Transverse colon (tissue), 4 donors: ENCODE measurements around the gene EHBP1L1. TPM values are rescaled to one million over a fixed set of nuclear protein-coding genes. Genes with fewer than 3 reads are reported as not detected.

ENCODE experiments used
- DNase-seq: peaks from one replicate; pipeline ENCODE4 v3.0.0-alpha.2; 2019
- H3K27ac ChIP-seq, 4 donors: fragments of 200-600 bp; sonication (generic); 2 replicates each; pipeline ENCODE4 v1.5.1; 2016 to 2018; ENCODE audit warnings: inconsistent platforms in 4 of 4
- H3K27me3 ChIP-seq: fragments of 200-600 bp; sonication (generic); 2 replicates; pipeline ENCODE4 v1.5.1; 2017; ENCODE audit warnings: inconsistent platforms
- H3K36me3 ChIP-seq, 4 donors: fragments of 200-600 bp; sonication (generic); 2 replicates each; pipeline ENCODE4 v1.5.1; 2017 to 2019; ENCODE audit warnings: inconsistent platforms in 4 of 4
- H3K4me1 ChIP-seq, 4 donors: fragments of 200-600 bp; sonication (generic); 2 replicates each; pipeline ENCODE4 v1.5.1; 2017 to 2020; ENCODE audit warnings: inconsistent platforms in 4 of 4
- H3K4me3 ChIP-seq, 4 donors: fragments of 200-600 bp; sonication (generic); 1 replicate in 1 of 4; 2 replicates in 3 of 4; pipeline versions ENCODE4 v1.5.1 to v1.6.1; 2017 to 2019; ENCODE audit warnings: inconsistent platforms in 4 of 4
- H3K9me3 ChIP-seq, 2 donors: fragments of 200-600 bp; sonication (generic); 2 replicates each; pipeline ENCODE4 v1.5.1; 2017 to 2019; ENCODE audit warnings: inconsistent platforms in 2 of 2
- EP300 ChIP-seq: sonication (generic); formaldehyde crosslinking; IDR thresholded peaks from one replicate; pipeline ENCODE4 v1.6.1; 2017; ENCODE audit warnings: antibody characterized with exemption, low read depth
- POLR2A ChIP-seq: fragments of 450-650 bp; IDR thresholded peaks from one replicate; pipeline ENCODE4 v1.6.1; 2016; ENCODE audit warnings: antibody characterized with exemption, mild to moderate bottlenecking, moderate library complexity
- POLR2AphosphoS5 ChIP-seq, 3 donors: sonication (generic); formaldehyde crosslinking; IDR thresholded peaks; one replicate each; pipeline ENCODE4 v1.6.1; 2016; ENCODE audit warnings: antibody characterized with exemption in 3 of 3
- WGBS, 2 donors: methylation state at CpG; one replicate each; pipeline ENCODE4 v1.1.5; 2018; ENCODE audit warnings: low coverage in 1 of 2; 5-methylcytosine and 5-hydroxymethylcytosine counted together
- in situ Hi-C, 4 donors: fragments of 200-750 bp; cut with MboI; loops; one replicate each; pipeline versions ENCODE4 v1.15.0 to v1.15.1; 2017; ENCODE audit warnings: low sequenced_read_pairs in 3 of 4, low pct_ligation_motif_present in 1 of 4, low pct_unique_long_range_greater_than_20kb in 1 of 4
- intact Hi-C: fragments of 100-400 bp; cut with DNase I; formaldehyde crosslinking; loops from one replicate; pipeline ENCODE4 v1.15.1; 2023; ENCODE audit warnings: low total_unique reads
- total RNA-seq, 4 donors: library from RNA; depleted of rRNA; stranded (reverse); fragments of >200 nt; gene quantifications; one replicate each; pipeline ENCODE4 v1.1.0, GENCODE V29; 2016
- TF ChIP-seq, protein P1 (sequence below), 5 experiments: fragments of 200-600 bp in 3 of 5; fragments of 450-650 bp in 2 of 5; sonication (generic) in 3 of 5; IDR thresholded peaks; 1 replicate in 2 of 5; 2 replicates in 3 of 5; pipeline ENCODE4 v1.5.1; 2016 to 2017; ENCODE audit warnings: antibody characterized with exemption in 5 of 5, inconsistent platforms in 3 of 5, mild to moderate bottlenecking in 2 of 5, moderate library complexity in 1 of 5

The EHBP1L1 gene
- total RNA-seq, 4 donors from 2014 or later, result 90.2 to 215 (median 106) TPM

GRCh38 chr11:65586247-65586630 is 10.4 kb downstream of the EHBP1L1 start:
- no peak for TF ChIP-seq EP300
- no peak for TF ChIP-seq POLR2AphosphoS5 (IDR thresholded peaks at IDR 0.05)
- TF ChIP-seq, protein P1, sequence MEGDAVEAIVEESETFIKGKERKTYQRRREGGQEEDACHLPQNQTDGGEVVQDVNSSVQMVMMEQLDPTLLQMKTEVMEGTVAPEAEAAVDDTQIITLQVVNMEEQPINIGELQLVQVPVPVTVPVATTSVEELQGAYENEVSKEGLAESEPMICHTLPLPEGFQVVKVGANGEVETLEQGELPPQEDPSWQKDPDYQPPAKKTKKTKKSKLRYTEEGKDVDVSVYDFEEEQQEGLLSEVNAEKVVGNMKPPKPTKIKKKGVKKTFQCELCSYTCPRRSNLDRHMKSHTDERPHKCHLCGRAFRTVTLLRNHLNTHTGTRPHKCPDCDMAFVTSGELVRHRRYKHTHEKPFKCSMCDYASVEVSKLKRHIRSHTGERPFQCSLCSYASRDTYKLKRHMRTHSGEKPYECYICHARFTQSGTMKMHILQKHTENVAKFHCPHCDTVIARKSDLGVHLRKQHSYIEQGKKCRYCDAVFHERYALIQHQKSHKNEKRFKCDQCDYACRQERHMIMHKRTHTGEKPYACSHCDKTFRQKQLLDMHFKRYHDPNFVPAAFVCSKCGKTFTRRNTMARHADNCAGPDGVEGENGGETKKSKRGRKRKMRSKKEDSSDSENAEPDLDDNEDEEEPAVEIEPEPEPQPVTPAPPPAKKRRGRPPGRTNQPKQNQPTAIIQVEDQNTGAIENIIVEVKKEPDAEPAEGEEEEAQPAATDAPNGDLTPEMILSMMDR (IDR thresholded peaks at IDR 0.05), result no peak
- no peak for TF ChIP-seq POLR2A
- H3K27ac ChIP-seq, result peak overlapping the region; percentile 70 to 85 (median 72)
- WGBS, 2 donors, result 44 to 79% methylated on average over 2 to 4 of the region's 4 CpGs
- in situ Hi-C loops (no loop called here), intact Hi-C loops (no loop called here)
- H3K4me3 ChIP-seq, result no peak overlapping the region
- DNase-seq, result no peak
- H3K9me3 ChIP-seq, result no peaks in the 10 kb centered on the region
- H3K27me3 ChIP-seq, result no peaks in the 10 kb centered on the region
- H3K36me3 ChIP-seq, result peaks cover 0 to 7% (median 0%) of the 10 kb centered on the region in 4 donors
- peaks cover 15 to 34% (median 26%) of the 10 kb centered on the region in 4 donors for H3K4me1 ChIP-seq

- intact Hi-C loops (no loop called here), in situ Hi-C loops (no loop called here)
- no peaks in the 10 kb centered on the region for H3K9me3 ChIP-seq
- no peak overlapping the region for H3K4me3 ChIP-seq
- DNase-seq, result no peak
- WGBS, 2 donors, result 58% methylated on average over 2 of the region's 2 CpGs; no CpG with 5 or more reads in 1 of the 2 donors
- TF ChIP-seq, protein P1 (IDR thresholded peaks at IDR 0.05), result no peak
- TF ChIP-seq POLR2A (no peak), EP300 (no peak), POLR2AphosphoS5 (IDR thresholded peaks at IDR 0.05) (no peak)
- H3K27ac ChIP-seq, result peak overlapping the region; percentile 70 to 85 (median 72)
- H3K36me3 ChIP-seq, result peaks cover 0 to 3% (median 0%) of the 10 kb centered on the region in 4 donors
- no peaks in the 10 kb centered on the region for H3K27me3 ChIP-seq
- peaks cover 15 to 34% (median 26%) of the 10 kb centered on the region in 4 donors for H3K4me1 ChIP-seq
Measured at GRCh38 chr11:65586676-65587075, 10.8 kb downstream of the EHBP1L1 start.

GRCh38 chr11:65588199-65589054 is 12.6 kb downstream of the EHBP1L1 start:
- WGBS, 2 donors, result 24 to 48% methylated on average over 2 to 13 of the region's 13 CpGs
- no peaks in the 10 kb centered on the region for H3K9me3 ChIP-seq
- no peak overlapping the region for H3K4me3 ChIP-seq
- H3K27me3 ChIP-seq, result no peaks in the 10 kb centered on the region
- DNase-seq, result peak; percentile 83
- intact Hi-C loops (no loop called here), in situ Hi-C loops (no loop called here)
- H3K4me1 ChIP-seq, result peaks cover 23 to 41% (median 34%) of the 10 kb centered on the region in 4 donors
- H3K27ac ChIP-seq, result peak overlapping the region; percentile 70 to 85 (median 72)
- TF ChIP-seq POLR2AphosphoS5 (IDR thresholded peaks at IDR 0.05) (peak in 1 of 3 donors; percentile 9), POLR2A (no peak), EP300 (no peak)
- TF ChIP-seq, protein P1 (IDR thresholded peaks at IDR 0.05), result peak; percentile 49 to 73 (median 62)
- no peaks in the 10 kb centered on the region for H3K36me3 ChIP-seq

- peak; percentile 25 for DNase-seq
- Histone ChIP-seq H3K27me3 (no peaks in the 10 kb centered on the region), H3K36me3 (no peaks in the 10 kb centered on the region), H3K4me1 (peaks cover 23 to 46% (median 34%) of the 10 kb centered on the region in 4 donors), H3K9me3 (no peaks in the 10 kb centered on the region), H3K4me3 (no peak overlapping the region), H3K27ac (peak overlapping the region in 2 of 4 donors; percentile 73 to 85)
- TF ChIP-seq POLR2A (no peak), EP300 (no peak), POLR2AphosphoS5 (IDR thresholded peaks at IDR 0.05) (no peak)
- TF ChIP-seq, protein P1 (IDR thresholded peaks at IDR 0.05), result no peak
- intact Hi-C loops (loop anchor here (5.0 kb wide), 1 partner anchor 47 kb away; no protein-coding TSS in a partner anchor), in situ Hi-C loops (no loop called here)
- 70% methylated on average over 8 of the region's 9 CpGs; no CpG with 5 or more reads in 1 of the 2 donors for WGBS, 2 donors
Measured at GRCh38 chr11:65589444-65590239, 13.8 kb downstream of the EHBP1L1 start.
